HCT116 (cell line): ENCODE measurements around the gene PVALEF. TPM values are rescaled to one million over a fixed set of nuclear protein-coding genes. Genes with fewer than 3 reads are reported as not detected.

Experiments
- ATAC-seq: fragments of 200-7000 bp; cut with Tn5 transposase; 2 replicates; pipeline ENCODE4 v1.9.1; 2020; ENCODE audit warnings: mild to moderate bottlenecking, moderate library complexity
- BruUV-seq: library from RNA; stranded (reverse); fragments of 400-500 nt; replicated peaks from 2 replicates; lab custom pipeline; 2021; lab: Mats Ljungman, UMichigan
- CTCF ChIA-PET: fragments of 300-600 bp; sonication (Branson Sonifier 250); formaldehyde crosslinking; loops from one replicate; lab custom pipeline; 2021; ENCODE audit warnings: antibody characterized with exemption; lab: Charles Lee
- POLR2A ChIA-PET: fragments of 300-600, 350-600 bp; sonication (Branson Sonifier 250); formaldehyde crosslinking; loops from one replicate; lab custom pipeline; 2021; ENCODE audit warnings: antibody characterized with exemption; lab: Charles Lee
- RAD21 ChIA-PET, 2 experiments: fragments of 300-600 bp; sonication (Branson Sonifier 250); formaldehyde crosslinking; loops; one replicate each; lab custom pipeline; 2023; ENCODE audit warnings: low total read pairs in 2 of 2; ENCODE audit not compliant: uncharacterized antibody in 2 of 2, unreplicated experiment in 2 of 2, low non-redundant PET in 1 of 2; lab: Charles Lee
- DNase-seq: peaks from one replicate; pipeline ENCODE4 v3.0.0-alpha.2; 2010; ENCODE audit warnings: low read depth, low spot score
- H2AFZ ChIP-seq: fragments of 200-600 bp; shearing (Covaris generic), sonication (generic); 2 replicates; pipeline ENCODE4 v1.6.1; 2017; ENCODE audit warnings: low read depth, mixed run types, mixed read lengths, antibody characterized with exemption, low read length; ENCODE audit not compliant: poor library complexity, severe bottlenecking
- H3K27ac ChIP-seq: 2 replicates; pipeline ENCODE4 v1.5.1; 2012; ENCODE audit warnings: low read depth, low read length
- H3K27me3 ChIP-seq: fragments of 200-600 bp; sonication (generic); 2 replicates; pipeline ENCODE4 v1.6.1; 2016; ENCODE audit warnings: mixed run types, low read length, mixed read lengths; ENCODE audit not compliant: insufficient read depth
- H3K36me3 ChIP-seq, 2 experiments: fragments of 200-500 bp in 1 of 2; fragments of 200-600 bp in 1 of 2; sonication (Bioruptor generic) in 1 of 2; sonication (generic) in 1 of 2; 2 replicates each; pipeline versions ENCODE4 v1.5.1 to v1.6.1; 2014 to 2016; ENCODE audit warnings: low read length in 2 of 2, inconsistent platforms in 1 of 2, mixed read lengths in 1 of 2, mixed run types in 1 of 2; ENCODE audit not compliant: insufficient read depth in 2 of 2, control insufficient read depth in 1 of 2
- H3K4me1 ChIP-seq, 2 experiments: fragments of 200-600 bp in 1 of 2; sonication (generic) in 1 of 2; 2 replicates each; pipeline versions ENCODE4 v1.5.1 to v1.6.1; 2012 to 2017; ENCODE audit warnings: low read length in 2 of 2, inconsistent platforms in 1 of 2, mild to moderate bottlenecking in 1 of 2, mixed read lengths in 1 of 2, mixed run types in 1 of 2, moderate library complexity in 1 of 2; ENCODE audit not compliant: insufficient read depth in 2 of 2, control insufficient read depth in 1 of 2
- H3K4me2 ChIP-seq: fragments of 200-600 bp; sonication (generic); 2 replicates; pipeline ENCODE4 v1.6.1; 2017; ENCODE audit warnings: mixed run types, low read length, mixed read lengths
- H3K4me3 ChIP-seq, 2 experiments: fragments of 200-600 bp in 1 of 2; sonication (generic) in 1 of 2; replicated peaks in 1 of 2; 2 replicates each; pipeline ENCODE4 v1.5.1; 2011 to 2016; ENCODE audit warnings: low read length in 2 of 2, control low read depth in 1 of 2, low read depth in 1 of 2, mild to moderate bottlenecking in 1 of 2, mixed read lengths in 1 of 2, mixed run types in 1 of 2
- H3K79me2 ChIP-seq: fragments of 200-600 bp; sonication (generic); 2 replicates; pipeline ENCODE4 v1.6.1; 2017; ENCODE audit warnings: mild to moderate bottlenecking, mixed run types, low read length, moderate library complexity, mixed read lengths; ENCODE audit not compliant: insufficient read depth
- H3K9ac ChIP-seq: fragments of 200-600 bp; sonication (generic); 2 replicates; pipeline ENCODE4 v1.6.1; 2016; ENCODE audit warnings: low read length, mixed read lengths
- H3K9me2 ChIP-seq: fragments of 200-600 bp; sonication (generic), shearing (Covaris generic); 2 replicates; pipeline ENCODE4 v1.6.1; 2017; ENCODE audit warnings: mixed run types, mild to moderate bottlenecking, moderate library complexity; ENCODE audit not compliant: insufficient read depth
- H3K9me3 ChIP-seq, 2 experiments: fragments of 200-500 bp in 1 of 2; fragments of 200-600 bp in 1 of 2; sonication (Bioruptor generic) in 1 of 2; sonication (generic) in 1 of 2; 2 replicates each; pipeline ENCODE4 v1.6.1; 2014 to 2017; ENCODE audit warnings: low read length in 2 of 2, mixed read lengths in 2 of 2, inconsistent platforms in 1 of 2, low read depth in 1 of 2, mild to moderate bottlenecking in 1 of 2, mixed run types in 1 of 2, moderate library complexity in 1 of 2; ENCODE audit not compliant: control insufficient read depth in 1 of 2, insufficient read depth in 1 of 2
- H4K20me1 ChIP-seq: fragments of 200-600 bp; sonication (generic), shearing (Covaris generic); 2 replicates; pipeline ENCODE4 v1.6.1; 2017; ENCODE audit warnings: mixed run types, mild to moderate bottlenecking, moderate library complexity; ENCODE audit not compliant: insufficient read depth
- CBX3 ChIP-seq: IDR thresholded peaks from 2 replicates; pipeline ENCODE4 v1.6.1; 2012; ENCODE audit warnings: low read depth
- CTCF ChIP-seq, 3 experiments: fragments of 200-600 bp in 1 of 3; sonication (generic) in 1 of 3; IDR thresholded peaks in 2 of 3; conservative IDR thresholded peaks in 1 of 3; 2 replicates each; pipeline ENCODE4 v1.5.1; 2012 to 2017; ENCODE audit warnings: low read depth in 2 of 3, low read length in 2 of 3, antibody characterized with exemption in 1 of 3, borderline replicate concordance in 1 of 3, control low read depth in 1 of 3, mild to moderate bottlenecking in 1 of 3, mixed read lengths in 1 of 3, mixed run types in 1 of 3, moderate library complexity in 1 of 3; ENCODE audit not compliant: insufficient read depth in 1 of 3
- EZH2 ChIP-seq: fragments of 200-600 bp; sonication (generic); IDR thresholded peaks from 2 replicates; pipeline ENCODE4 v1.6.1; 2017; ENCODE audit warnings: antibody characterized with exemption, mixed run types
- FOSL1 ChIP-seq: IDR thresholded peaks from 2 replicates; pipeline ENCODE4 v1.6.1; 2012; ENCODE audit warnings: low read depth
- SP1 ChIP-seq: IDR thresholded peaks from 2 replicates; pipeline ENCODE4 v1.6.1; 2012; ENCODE audit warnings: low read depth
- SRF ChIP-seq: IDR thresholded peaks from 2 replicates; pipeline ENCODE4 v1.6.1; 2012; ENCODE audit warnings: low read depth
- TCF7L2 ChIP-seq: IDR thresholded peaks from 2 replicates; pipeline ENCODE4 v1.7.0; 2011; ENCODE audit warnings: borderline replicate concordance, inconsistent platforms; ENCODE audit not compliant: insufficient read depth, insufficient read length; ENCODE audit errors: extremely low read depth
- YY1 ChIP-seq: IDR thresholded peaks from 2 replicates; pipeline ENCODE4 v1.6.1; 2011; ENCODE audit warnings: low read length, low read depth, moderate library complexity, mild to moderate bottlenecking; ENCODE audit not compliant: insufficient replicate concordance; ENCODE audit errors: extremely low read depth
- ZFX ChIP-seq: fragments of 450-650 bp; IDR thresholded peaks from 2 replicates; pipeline ENCODE4 v1.6.1; 2017
- ZNF274 ChIP-seq: fragments of 200-500 bp; sonication (Bioruptor generic); IDR thresholded peaks from 2 replicates; pipeline ENCODE4 v1.6.1; 2014; ENCODE audit warnings: mild to moderate bottlenecking, low read depth, low read length, inconsistent platforms
- intact Hi-C: fragments of 100-400 bp; cut with micrococcal nuclease; formaldehyde crosslinking; loops from 2 replicates; pipeline ENCODE4 v1.10.0; 2022
- total RNA-seq: library from RNA; stranded (reverse); gene quantifications from one replicate; pipeline ENCODE4 v1.2.1, GENCODE V29; 2021; ENCODE audit not compliant: unreplicated experiment

Gene PVALEF
- total RNA-seq, 1 experiment from 2014 or later: not detected

GRCh38 chr17:81191116-81191515 lies 25.8 kb downstream of the PVALEF start:
- Histone ChIP-seq H3K4me3 (no peak overlapping the region), H3K4me1 (no peaks in the 10 kb centered on the region), H3K36me3 (peaks cover 0 to 3% of the 10 kb centered on the region in 2 experiments; a peak in 1 of 4 replicates), H3K9me3 (no peaks in the 10 kb centered on the region), H4K20me1 (no peaks in the 10 kb centered on the region), H3K4me2 (no peak overlapping the region), H3K9me2 (no peaks in the 10 kb centered on the region), H3K9ac (no peak overlapping the region), H2AFZ (no peak overlapping the region), H3K27ac (no peak overlapping the region), H3K27me3 (no peaks in the 10 kb centered on the region), H3K79me2 (no peaks in the 10 kb centered on the region)
- ChIA-PET POLR2A (no interaction called here), RAD21 (no interaction called here), CTCF (no interaction called here)
- TSS peak; percentile 24 for BruUV-seq
- DNase-seq (no peak), ATAC-seq (no peak)
- intact Hi-C loops: no loop called here
- TF ChIP-seq CBX3 (no peak), ZNF274 (no peak), TCF7L2 (no peak), SP1 (no peak), SRF (no peak), CTCF (IDR thresholded peaks at IDR 0.05 in 2 of 3, conservative IDR thresholded peaks at IDR 0.05 in 1 of 3; ENCODE audit: borderline replicate concordance in 1 of 3, insufficient read depth in 1 of 3, low read depth in 2 of 3, low read length in 2 of 3) (no peak), EZH2 (no peak), FOSL1 (no peak), YY1 (no peak), ZFX (no peak)
